Lower lobe of right lung (tissue), 2 donors: Measurements from ENCODE around the gene C13orf46. TPM values are rescaled to one million over a fixed set of nuclear protein-coding genes. Genes with fewer than 3 reads are reported as not detected.
"Not testable (repeated sequence)": the region's sequence is repeated elsewhere in the genome, so short reads cannot be mapped to it uniquely, and the experiment has no call there.

ENCODE experiments used
- ATAC-seq, 2 donors: fragments of 200-7000 bp; cut with Tn5 transposase; one replicate each; pipeline ENCODE4 v1.9.1; 2020 to 2022; ENCODE audit warnings: mild to moderate bottlenecking in 2 of 2, moderate library complexity in 2 of 2
- DNase-seq: peaks from one replicate; pipeline ENCODE4 v3.0.0-alpha.2; 2020
- H3K27ac ChIP-seq: fragments of 200-600 bp; one replicate; pipeline ENCODE4 v1.8.0; 2022
- H3K27me3 ChIP-seq: fragments of 200-600 bp; one replicate; pipeline ENCODE4 v1.8.0; 2022; ENCODE audit warnings: low read depth
- H3K36me3 ChIP-seq: fragments of 200-600 bp; one replicate; pipeline ENCODE4 v1.8.0; 2022; ENCODE audit warnings: mild to moderate bottlenecking
- H3K4me1 ChIP-seq: fragments of 200-600 bp; one replicate; pipeline ENCODE4 v1.8.0; 2022
- H3K4me3 ChIP-seq: fragments of 200-600 bp; one replicate; pipeline ENCODE4 v1.8.0; 2022; ENCODE audit warnings: mild to moderate bottlenecking
- H3K9me3 ChIP-seq: fragments of 200-600 bp; one replicate; pipeline ENCODE4 v1.8.0; 2022
- CTCF ChIP-seq: fragments of 200-600 bp; IDR thresholded peaks from one replicate; pipeline ENCODE4 v1.8.0; 2022; ENCODE audit warnings: antibody characterized with exemption, mild to moderate bottlenecking
- intact Hi-C: fragments of 100-400 bp; cut with DNase I; formaldehyde crosslinking; loops from one replicate; pipeline ENCODE4 v1.11.0; 2022
- long read RNA-seq: library from polyadenylated mRNA; unstranded; transcript quantifications from one replicate; pipeline ENCODE4 v2.0.0, GENCODE V29; 2021
- total RNA-seq: library from RNA; stranded (reverse); fragmentation: NEBNext Ultra II Directional; extraction: Animal tissue kit (Norgen Biotek cat#: 25700); gene quantifications from one replicate; pipeline ENCODE4 v1.2.1, GENCODE V29; 2021
- donor health status: DM: no; HTN: yes; CAD: no; lungs with severe emphysema.

The C13orf46 gene
- total RNA-seq: 14.0 TPM
- long read RNA-seq, partial matches to known transcripts: 0 of 3 reads
- long read RNA-seq, other reads (novel, unspliced or antisense): 2 of 3 reads

- no peaks in the 10 kb centered on the region for H3K27me3 ChIP-seq
- no peak for TF ChIP-seq CTCF
- H3K4me3 ChIP-seq: no peak within 1 kb of the TSS
- H3K36me3 ChIP-seq: peaks cover 21% of the 10 kb centered on the region
- ATAC-seq: no peak
- no peaks in the 10 kb centered on the region for H3K9me3 ChIP-seq
- intact Hi-C loops: no loop called here
- no peak within 1 kb of the TSS for H3K27ac ChIP-seq
- H3K4me1 ChIP-seq: peaks cover 22% of the 10 kb centered on the region
- peak; percentile 36 for DNase-seq
Measured at GRCh38 chr13:113973218-113974164, at the start of gene C13orf46. TSS of gene C13orf46 (minus strand) at chr13:113974076. CDS start at chr13:113973997, 79 bp downstream.

- H3K36me3 ChIP-seq: peaks cover 65% of the 10 kb centered on the region
- no peak for TF ChIP-seq CTCF
- H3K4me3 ChIP-seq: no peak overlapping the region
- H3K27me3 ChIP-seq: no peaks in the 10 kb centered on the region
- H3K4me1 ChIP-seq: peaks cover 28% of the 10 kb centered on the region
- H3K9me3 ChIP-seq: no peaks in the 10 kb centered on the region
- no peak for DNase-seq
- no peak overlapping the region for H3K27ac ChIP-seq
- intact Hi-C loops: no loop called here
- ATAC-seq: no peak
Measured at GRCh38 chr13:114022876-114023275, 49.0 kb upstream of the C13orf46 start.

- Histone ChIP-seq H3K4me3 (no peak overlapping the region), H3K27ac (no peak overlapping the region), H3K27me3 (no peaks in the 10 kb centered on the region), H3K36me3 (peaks cover 71% of the 10 kb centered on the region), H3K4me1 (peaks cover 22% of the 10 kb centered on the region), H3K9me3 (no peaks in the 10 kb centered on the region)
- ATAC-seq (no peak), DNase-seq (no peak)
- no peak for TF ChIP-seq CTCF
- intact Hi-C loops: no loop called here
Measured at GRCh38 chr13:114022309-114022669, 48.4 kb upstream of the C13orf46 start.

- Histone ChIP-seq H3K27ac (no peak overlapping the region), H3K4me1 (peaks cover 16% of the 10 kb centered on the region), H3K4me3 (no peak overlapping the region), H3K36me3 (peaks cover 72% of the 10 kb centered on the region), H3K27me3 (no peaks in the 10 kb centered on the region), H3K9me3 (no peaks in the 10 kb centered on the region)
- intact Hi-C loops: no loop called here
- DNase-seq: no peak
- no peak for ATAC-seq
- TF ChIP-seq CTCF: no peak
Measured at GRCh38 chr13:114021464-114022308, 47.8 kb upstream of the C13orf46 start.

- Histone ChIP-seq H3K27ac (no peak overlapping the region), H3K36me3 (peaks cover 74% of the 10 kb centered on the region), H3K27me3 (no peaks in the 10 kb centered on the region), H3K4me1 (peaks cover 8% of the 10 kb centered on the region), H3K4me3 (no peak overlapping the region), H3K9me3 (no peaks in the 10 kb centered on the region)
- no peak for TF ChIP-seq CTCF
- intact Hi-C loops: no loop called here
- no peak for DNase-seq
- no peak for ATAC-seq
Measured at GRCh38 chr13:114020750-114021463, 47.0 kb upstream of the C13orf46 start.

GRCh38 chr13:114020134-114020533, 46.3 kb upstream of the C13orf46 start:
- H3K4me1 ChIP-seq, H3K9me3 ChIP-seq, DNase-seq, H3K27me3 ChIP-seq, ATAC-seq, H3K27ac ChIP-seq, intact Hi-C loops, H3K4me3 ChIP-seq: not testable (repeated sequence)
- H3K36me3 ChIP-seq: peaks cover 82% of the 10 kb centered on the region
